ENCODE measurements around the gene ZC3H18. TPM values are rescaled to one million over a fixed set of nuclear protein-coding genes. Genes with fewer than 3 reads are reported as not detected.

ZC3H18 gene
- total RNA-seq, 5 donors from 2014 or later (not counting 1 experiment from before 2014, with no cell fraction given): 87.0 to 111 (median 91.5) TPM

- DNase-seq: no peak
- Histone ChIP-seq H3K27me3 (replicated peaks in 1 of 2; ENCODE audit: control insufficient read depth in 2 of 2, extremely low read depth in 1 of 2, insufficient read depth in 2 of 2, low read length in 1 of 2) (no peaks in the 10 kb centered on the region), H3K4me3 (ENCODE audit: control insufficient read depth in 1 of 2, extremely low read depth in 1 of 2, low read length in 1 of 2) (no peak overlapping the region), H3K36me3 (ENCODE audit: control insufficient read depth in 2 of 2, extremely low read depth in 1 of 2, insufficient read depth in 1 of 2, low read length in 1 of 2) (peaks cover 26 to 74% of the 10 kb centered on the region in 2 donors), H3K9me3 (no peaks in the 10 kb centered on the region), H3K4me1 (ENCODE audit: control insufficient read depth in 1 of 2, extremely low read depth in 1 of 2, insufficient read depth in 2 of 2, low read length in 2 of 2) (peaks cover 0 to 17% of the 10 kb centered on the region in 2 experiments), H3K27ac (ENCODE audit: low read length) (no peak overlapping the region)
- peak overlapping the region in 1 of 2 donors; percentile 82 for H3K27ac Mint-ChIP-seq
- H3K9me3 Mint-ChIP-seq: no peaks in the 10 kb centered on the region
- ATAC-seq (replicated peaks in 1 of 4): no peak
- H3K27me3 Mint-ChIP-seq: no peaks in the 10 kb centered on the region
- WGBS (ENCODE audit: insufficient coverage): 90% methylated on average over 19 of the region's 19 CpGs
- no peak overlapping the region for H3K4me3 Mint-ChIP-seq
- CTCF ChIA-PET: no interaction called here
- peaks cover 35% of the 10 kb centered on the region for H3K36me3 Mint-ChIP-seq
- POLR2A ChIA-PET: no interaction called here
- H3K4me1 Mint-ChIP-seq: peaks cover 37 to 39% (median 37%) of the 10 kb centered on the region in 3 donors
Measured at GRCh38 chr16:88614818-88615580, 44.8 kb downstream of the ZC3H18 start.

- Mint-ChIP-seq H3K4me1 (peaks cover 37 to 47% (median 46%) of the 10 kb centered on the region in 3 donors), H3K27me3 (no peaks in the 10 kb centered on the region), H3K9me3 (no peaks in the 10 kb centered on the region), H3K36me3 (peaks cover 30% of the 10 kb centered on the region), H3K4me3 (no peak overlapping the region), H3K27ac (peak overlapping the region in 1 of 2 donors; percentile 82)
- no peak for ATAC-seq (replicated peaks in 1 of 4)
- WGBS (ENCODE audit: insufficient coverage): over 99% methylated on average over 11 of the region's 13 CpGs
- no peak overlapping the region for H3K27ac ChIP-seq (ENCODE audit: low read length)
- no peak for DNase-seq
- no peak overlapping the region for H3K4me3 ChIP-seq (ENCODE audit: control insufficient read depth in 1 of 2, extremely low read depth in 1 of 2, low read length in 1 of 2)
- H3K9me3 ChIP-seq: no peaks in the 10 kb centered on the region
- peaks cover 18 to 63% of the 10 kb centered on the region in 2 donors for H3K36me3 ChIP-seq (ENCODE audit: control insufficient read depth in 2 of 2, extremely low read depth in 1 of 2, insufficient read depth in 1 of 2, low read length in 1 of 2)
- no peaks in the 10 kb centered on the region for H3K27me3 ChIP-seq (replicated peaks in 1 of 2; ENCODE audit: control insufficient read depth in 2 of 2, extremely low read depth in 1 of 2, insufficient read depth in 2 of 2, low read length in 1 of 2)
- ChIA-PET CTCF (no interaction called here), POLR2A (interaction anchor here in 1 of 2 donors (0.5 kb wide), 1 partner anchor 1360 kb away, joined by 3 read pairs; no protein-coding TSS in a partner anchor)
- peaks cover 0 to 31% of the 10 kb centered on the region in 2 experiments for H3K4me1 ChIP-seq (ENCODE audit: control insufficient read depth in 1 of 2, extremely low read depth in 1 of 2, insufficient read depth in 2 of 2, low read length in 2 of 2)
Measured at GRCh38 chr16:88616320-88616719, 46.1 kb downstream of the ZC3H18 start.

- ChIA-PET CTCF (no interaction called here), POLR2A (interaction anchor here in 1 of 2 donors (0.5 kb wide), 1 partner anchor 1359 kb away, joined by 3 read pairs; no protein-coding TSS in a partner anchor)
- no peaks in the 10 kb centered on the region for H3K9me3 ChIP-seq
- peaks cover 37 to 51% (median 48%) of the 10 kb centered on the region in 3 donors for H3K4me1 Mint-ChIP-seq
- no peak overlapping the region for H3K27ac ChIP-seq (ENCODE audit: low read length)
- DNase-seq (no peak), ATAC-seq (replicated peaks in 1 of 4) (no peak)
- no peaks in the 10 kb centered on the region for H3K27me3 ChIP-seq (replicated peaks in 1 of 2; ENCODE audit: control insufficient read depth in 2 of 2, extremely low read depth in 1 of 2, insufficient read depth in 2 of 2, low read length in 1 of 2)
- H3K4me3 Mint-ChIP-seq: no peak overlapping the region
- peaks cover 0 to 35% of the 10 kb centered on the region in 2 experiments for H3K4me1 ChIP-seq (ENCODE audit: control insufficient read depth in 1 of 2, extremely low read depth in 1 of 2, insufficient read depth in 2 of 2, low read length in 2 of 2)
- H3K4me3 ChIP-seq (ENCODE audit: control insufficient read depth in 1 of 2, extremely low read depth in 1 of 2, low read length in 1 of 2): no peak overlapping the region
- H3K36me3 ChIP-seq (ENCODE audit: control insufficient read depth in 2 of 2, extremely low read depth in 1 of 2, insufficient read depth in 1 of 2, low read length in 1 of 2): peaks cover 14 to 60% of the 10 kb centered on the region in 2 donors
- H3K27ac Mint-ChIP-seq: peak overlapping the region; percentile 40 to 82
- WGBS (ENCODE audit: insufficient coverage): 95% methylated on average over 7 of the region's 12 CpGs
- peaks cover 28% of the 10 kb centered on the region for H3K36me3 Mint-ChIP-seq
- no peaks in the 10 kb centered on the region for H3K9me3 Mint-ChIP-seq
- H3K27me3 Mint-ChIP-seq: no peaks in the 10 kb centered on the region
Measured at GRCh38 chr16:88616736-88617135, 46.5 kb downstream of the ZC3H18 start.

GRCh38 chr16:88617268-88618031 is 47.2 kb downstream of the ZC3H18 start:
- Mint-ChIP-seq H3K4me3 (no peak overlapping the region), H3K36me3 (peaks cover 29% of the 10 kb centered on the region), H3K27me3 (no peaks in the 10 kb centered on the region), H3K9me3 (no peaks in the 10 kb centered on the region), H3K27ac (peak overlapping the region; percentile 96), H3K4me1 (peaks cover 37 to 56% (median 53%) of the 10 kb centered on the region in 3 donors)
- 98% methylated on average over 13 of the region's 20 CpGs for WGBS (ENCODE audit: insufficient coverage)
- H3K27me3 ChIP-seq (replicated peaks in 1 of 2; ENCODE audit: control insufficient read depth in 2 of 2, extremely low read depth in 1 of 2, insufficient read depth in 2 of 2, low read length in 1 of 2): no peaks in the 10 kb centered on the region
- H3K4me1 ChIP-seq (ENCODE audit: control insufficient read depth in 1 of 2, extremely low read depth in 1 of 2, insufficient read depth in 2 of 2, low read length in 2 of 2): peaks cover 0 to 42% of the 10 kb centered on the region in 2 experiments
- no peak overlapping the region for H3K27ac ChIP-seq (ENCODE audit: low read length)
- H3K36me3 ChIP-seq (ENCODE audit: control insufficient read depth in 2 of 2, extremely low read depth in 1 of 2, insufficient read depth in 1 of 2, low read length in 1 of 2): peaks cover 13 to 60% of the 10 kb centered on the region in 2 donors
- ChIA-PET CTCF (no interaction called here), POLR2A (no interaction called here)
- DNase-seq: no peak
- no peak for ATAC-seq (replicated peaks in 1 of 4)
- H3K4me3 ChIP-seq (ENCODE audit: control insufficient read depth in 1 of 2, extremely low read depth in 1 of 2, low read length in 1 of 2): no peak overlapping the region
- H3K9me3 ChIP-seq: no peaks in the 10 kb centered on the region

- Histone ChIP-seq H3K4me1 (ENCODE audit: control insufficient read depth in 1 of 2, extremely low read depth in 1 of 2, insufficient read depth in 2 of 2, low read length in 2 of 2) (peaks cover 0 to 47% of the 10 kb centered on the region in 2 experiments), H3K4me3 (ENCODE audit: control insufficient read depth in 1 of 2, extremely low read depth in 1 of 2, low read length in 1 of 2) (no peak overlapping the region), H3K9me3 (no peaks in the 10 kb centered on the region), H3K36me3 (ENCODE audit: control insufficient read depth in 2 of 2, extremely low read depth in 1 of 2, insufficient read depth in 1 of 2, low read length in 1 of 2) (peaks cover 20 to 61% of the 10 kb centered on the region in 2 donors), H3K27me3 (replicated peaks in 1 of 2; ENCODE audit: control insufficient read depth in 2 of 2, extremely low read depth in 1 of 2, insufficient read depth in 2 of 2, low read length in 1 of 2) (no peaks in the 10 kb centered on the region), H3K27ac (ENCODE audit: low read length) (peak overlapping the region; percentile 93)
- no peaks in the 10 kb centered on the region for H3K27me3 Mint-ChIP-seq
- ChIA-PET CTCF (interaction anchor here in 1 of 2 donors (0.5 kb wide), 1 partner anchor 375 kb away, joined by 4 read pairs; no protein-coding TSS in a partner anchor), POLR2A (interaction anchor here in 1 of 2 donors (1.7 kb wide), 1 partner anchor 48 kb away, joined by 12 read pairs; the partner anchor contains the start of gene ZC3H18)
- peaks cover 35 to 56% (median 47%) of the 10 kb centered on the region in 3 donors for H3K4me1 Mint-ChIP-seq
- ATAC-seq (replicated peaks in 1 of 4) (no peak), DNase-seq (no peak)
- peaks cover 34% of the 10 kb centered on the region for H3K36me3 Mint-ChIP-seq
- 98% methylated on average over 10 of the region's 20 CpGs for WGBS (ENCODE audit: insufficient coverage)
- H3K27ac Mint-ChIP-seq: peak overlapping the region; percentile 96
- H3K9me3 Mint-ChIP-seq: no peaks in the 10 kb centered on the region
- no peak overlapping the region for H3K4me3 Mint-ChIP-seq
Measured at GRCh38 chr16:88618182-88618955, 48.2 kb downstream of the ZC3H18 start.

Data from T-cell (primary cell).